GM23248 (cell line): ENCODE data around the gene ABCD1. TPM values are rescaled to one million over a fixed set of nuclear protein-coding genes. Genes with fewer than 3 reads are reported as not detected.

Experiments
- DNase-seq: peaks from one replicate; pipeline ENCODE4 v3.0.0-alpha.2; 2015
- H2AFZ ChIP-seq: fragments of 200-600 bp; sonication (generic); 2 replicates; pipeline ENCODE4 v1.6.1; 2016; ENCODE audit warnings: antibody characterized with exemption
- H3F3A ChIP-seq: fragments of 200-600 bp; sonication (generic); 2 replicates; pipeline ENCODE4 v1.6.1; 2016; ENCODE audit warnings: mild to moderate bottlenecking, antibody characterized with exemption, mixed run types; ENCODE audit not compliant: insufficient read depth
- H3K27ac ChIP-seq: fragments of 200-600 bp; sonication (generic); 2 replicates; pipeline ENCODE4 v1.5.1; 2016; ENCODE audit warnings: mild to moderate bottlenecking
- H3K27me3 ChIP-seq: fragments of 200-600 bp; sonication (generic); replicated peaks from 2 replicates; pipeline ENCODE4 v1.6.1; 2016; ENCODE audit warnings: mild to moderate bottlenecking; ENCODE audit not compliant: insufficient read depth
- H3K36me3 ChIP-seq: fragments of 200-600 bp; sonication (generic); 2 replicates; pipeline ENCODE4 v1.6.1; 2016; ENCODE audit warnings: low read depth, mild to moderate bottlenecking
- H3K4me1 ChIP-seq: fragments of 200-600 bp; sonication (generic); 2 replicates; pipeline ENCODE4 v1.6.1; 2016; ENCODE audit warnings: mild to moderate bottlenecking; ENCODE audit not compliant: insufficient read depth
- H3K4me2 ChIP-seq: fragments of 200-600 bp; sonication (generic); one replicate; pipeline ENCODE4 v1.6.1; 2016; ENCODE audit warnings: mild to moderate bottlenecking; ENCODE audit not compliant: unreplicated experiment
- H3K4me3 ChIP-seq: fragments of 200-600 bp; sonication (generic); 2 replicates; pipeline ENCODE4 v1.5.1; 2016; ENCODE audit warnings: mild to moderate bottlenecking
- H3K79me2 ChIP-seq: fragments of 200-600 bp; sonication (generic); 2 replicates; pipeline ENCODE4 v1.6.1; 2016; ENCODE audit warnings: mild to moderate bottlenecking; ENCODE audit not compliant: insufficient read depth
- H3K9ac ChIP-seq: fragments of 200-600 bp; sonication (generic); 2 replicates; pipeline ENCODE4 v1.6.1; 2016; ENCODE audit warnings: mild to moderate bottlenecking
- H3K9me2 ChIP-seq: fragments of 200-600 bp; sonication (generic); 2 replicates; pipeline ENCODE4 v1.6.1; 2016; ENCODE audit warnings: mixed run types, mild to moderate bottlenecking, moderate library complexity; ENCODE audit not compliant: insufficient read depth
- H3K9me3 ChIP-seq: fragments of 200-600 bp; sonication (generic); one replicate; pipeline ENCODE4 v1.6.1; 2017; ENCODE audit warnings: low read depth
- H4K20me1 ChIP-seq: fragments of 200-600 bp; sonication (generic); 2 replicates; pipeline ENCODE4 v1.6.0; 2016; ENCODE audit not compliant: insufficient read depth
- EZH2 ChIP-seq: fragments of 200-600 bp; sonication (generic); IDR thresholded peaks from 2 replicates; pipeline ENCODE4 v1.6.1; 2018; ENCODE audit warnings: antibody characterized with exemption, mild to moderate bottlenecking; ENCODE audit not compliant: insufficient read depth, poor library complexity, severe bottlenecking
- EZH2phosphoT487 ChIP-seq: fragments of 200-600 bp; sonication (generic); IDR thresholded peaks from 2 replicates; pipeline ENCODE4 v1.6.1; 2018; ENCODE audit warnings: antibody characterized with exemption, moderate library complexity, mild to moderate bottlenecking, low read depth; ENCODE audit not compliant: insufficient read depth
- WGBS, 2 experiments: methylation state at CpG; one replicate each; pipeline ENCODE4 v1.1.6; 2015 to 2017; ENCODE audit warnings: low lambda C conversion rate in 2 of 2, low coverage in 1 of 2; ENCODE audit errors: missing lambda C conversion rate in 2 of 2; 5-methylcytosine and 5-hydroxymethylcytosine counted together
- in situ Hi-C: fragments of 300-500 bp; cut with MboI; formaldehyde crosslinking; loops from 2 replicates; pipeline ENCODE4 v1.15.0; 2020
- polyA plus RNA-seq: library from polyadenylated mRNA; unstranded; fragments of >200 nt; fragmentation: Nextera tagmentation; extraction: Ambion mirVana; gene quantifications from 2 replicates; pipeline ENCODE4 v1.2.1, GENCODE V29; 2016
- total RNA-seq: library from RNA; depleted of rRNA; stranded (reverse); fragments of >200 nt; shearing (Covaris generic); gene quantifications from 2 replicates; pipeline ENCODE4 v1.2.3, GENCODE V29; 2014

ABCD1 gene
- total and polyA plus RNA-seq, 2 experiments from 2014 or later, result 9.8 to 24.4 TPM

GRCh38 chrX:153707406-153707805 is 17.2 kb upstream of the ABCD1 start:
- H3K4me1 ChIP-seq, result no peaks in the 10 kb centered on the region
- H3K9ac ChIP-seq, result no peak overlapping the region
- DNase-seq, result no peak
- no peaks in the 10 kb centered on the region for H3K27me3 ChIP-seq
- no peaks in the 10 kb centered on the region for H3K9me2 ChIP-seq
- H3K36me3 ChIP-seq, result no peaks in the 10 kb centered on the region
- H3K4me2 ChIP-seq, result no peak overlapping the region
- no peaks in the 10 kb centered on the region for H3K9me3 ChIP-seq
- H3K27ac ChIP-seq, result no peak overlapping the region
- no peaks in the 10 kb centered on the region for H3F3A ChIP-seq
- TF ChIP-seq EZH2phosphoT487 (no peak), EZH2 (no peak)
- H2AFZ ChIP-seq, result no peak overlapping the region
- no peaks in the 10 kb centered on the region for H4K20me1 ChIP-seq
- H3K4me3 ChIP-seq, result no peak overlapping the region
- 0 out of 2 replicates have a peak, but pooled peaks cover 5% of the 10 kb centered on the region for H3K79me2 ChIP-seq
- in situ Hi-C loops, result no loop called here
- WGBS, 2 experiments, result 98% methylated on average over 5 to 6 of the region's 6 CpGs

DNA sequence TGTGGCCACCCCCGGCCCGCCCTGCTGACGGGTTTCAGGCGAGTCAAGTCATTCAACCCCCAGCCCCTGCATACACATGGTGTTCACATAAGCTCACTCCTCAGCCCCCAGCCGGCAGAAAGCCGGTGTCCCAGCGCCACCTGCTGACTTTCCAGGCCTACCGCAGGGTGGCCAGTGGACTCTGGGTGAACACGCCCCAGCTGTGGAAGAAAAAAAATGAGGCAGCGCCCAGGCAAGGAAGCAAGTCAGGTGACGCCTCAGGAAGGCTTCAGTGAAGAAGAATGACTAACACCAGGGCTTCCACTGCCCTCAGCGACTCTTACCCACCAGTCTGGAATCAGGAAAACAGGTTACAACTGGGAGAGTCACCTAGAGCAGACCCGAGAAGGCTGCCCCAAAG is 16.2 kb upstream of the ABCD1 start:
- Histone ChIP-seq H3K9me2 (no peaks in the 10 kb centered on the region), H3K27ac (no peak overlapping the region), H4K20me1 (no peaks in the 10 kb centered on the region), H3K27me3 (no peaks in the 10 kb centered on the region), H3K4me3 (no peak overlapping the region), H3K9me3 (no peaks in the 10 kb centered on the region), H3F3A (no peaks in the 10 kb centered on the region), H3K36me3 (no peaks in the 10 kb centered on the region), H3K79me2 (0 out of 2 replicates have a peak, but pooled peaks cover 5% of the 10 kb centered on the region), H2AFZ (no peak overlapping the region), H3K4me1 (no peaks in the 10 kb centered on the region), H3K9ac (no peak overlapping the region), H3K4me2 (no peak overlapping the region)
- in situ Hi-C loops, result no loop called here
- DNase-seq, result peak; percentile 79
- WGBS, 2 experiments, result 27 to 35% methylated on average over 6 to 13 of the region's 13 CpGs
- TF ChIP-seq EZH2 (no peak), EZH2phosphoT487 (no peak)

- H4K20me1 ChIP-seq, result no peaks in the 10 kb centered on the region
- H3K9me2 ChIP-seq, result no peaks in the 10 kb centered on the region
- no peaks in the 10 kb centered on the region for H3K4me1 ChIP-seq
- H3K4me2 ChIP-seq, result no peak overlapping the region
- 78 to 91% methylated on average over 16 to 17 of the region's 27 CpGs for WGBS, 2 experiments
- H3K4me3 ChIP-seq, result no peak overlapping the region
- no peak overlapping the region for H3K9ac ChIP-seq
- H3K27ac ChIP-seq, result no peak overlapping the region
- no peak for DNase-seq
- no peak overlapping the region for H2AFZ ChIP-seq
- H3K36me3 ChIP-seq, result no peaks in the 10 kb centered on the region
- no peak for TF ChIP-seq EZH2phosphoT487
- no peak for TF ChIP-seq EZH2
- H3K27me3 ChIP-seq, result no peaks in the 10 kb centered on the region
- H3K79me2 ChIP-seq, result 0 out of 2 replicates have a peak, but pooled peaks cover 5% of the 10 kb centered on the region
- H3F3A ChIP-seq, result no peaks in the 10 kb centered on the region
- in situ Hi-C loops, result no loop called here
- H3K9me3 ChIP-seq, result no peaks in the 10 kb centered on the region
Observed at GRCh38 chrX:153709726-153710674, 14.7 kb upstream of the ABCD1 start.

DNA sequence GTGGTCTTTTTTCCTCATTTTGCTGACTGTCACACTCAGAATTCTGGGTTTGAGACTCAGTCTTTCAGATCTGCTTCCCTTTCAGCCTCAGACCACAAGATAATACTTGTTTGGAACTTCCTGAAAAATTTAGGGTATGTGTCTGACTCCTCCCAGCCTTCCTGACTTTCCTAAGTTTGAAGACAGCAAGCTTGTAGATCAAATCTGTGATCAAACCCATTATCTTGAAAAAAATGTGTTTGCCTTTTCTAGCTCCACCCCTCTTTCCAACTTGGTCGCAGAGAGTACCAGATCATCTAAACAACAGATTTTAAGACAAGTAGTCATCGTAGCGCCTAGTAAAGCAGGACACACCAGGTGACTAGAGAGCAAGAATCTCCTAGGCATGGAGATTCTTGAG is 10.4 kb upstream of the ABCD1 start:
- in situ Hi-C loops, result no loop called here
- Histone ChIP-seq H3K27ac (no peak overlapping the region), H3K27me3 (no peaks in the 10 kb centered on the region), H3K4me2 (no peak overlapping the region), H3K9me3 (no peaks in the 10 kb centered on the region), H3K4me3 (no peak overlapping the region), H3K36me3 (no peaks in the 10 kb centered on the region), H3K4me1 (no peaks in the 10 kb centered on the region), H3K9me2 (no peaks in the 10 kb centered on the region), H3K79me2 (peaks cover 23% of the 10 kb centered on the region; the same call in 1 of the 2 replicates), H3F3A (no peaks in the 10 kb centered on the region), H2AFZ (no peak overlapping the region), H3K9ac (no peak overlapping the region), H4K20me1 (no peaks in the 10 kb centered on the region)
- 94 to 95% methylated on average over 3 of the region's 3 CpGs for WGBS, 2 experiments
- DNase-seq, result no peak
- TF ChIP-seq EZH2 (no peak), EZH2phosphoT487 (no peak)
